GM23338 (cell line): ENCODE measurements around the gene BTN3A1.

Experiments
- CREB1 ChIP-seq: fragments of 250-450 bp; sonication (Bioruptor Pico); IDR thresholded peaks from 2 replicates; pipeline ENCODE4 v1.5.0; 2020; ENCODE audit warnings: low read depth, mild to moderate bottlenecking, moderate library complexity
- CTCF ChIP-seq, 2 experiments: fragments of 200-600 bp in 1 of 2; sonication (generic) in 1 of 2; conservative IDR thresholded peaks; 2 replicates each; pipeline versions ENCODE4 v1.5.1 to v1.6.1; 2016 to 2017; ENCODE audit warnings: antibody characterized with exemption in 2 of 2, low read depth in 2 of 2, mild to moderate bottlenecking in 2 of 2, moderate library complexity in 1 of 2
- EZH2 ChIP-seq: fragments of 200-600 bp; sonication (generic); IDR thresholded peaks from one replicate; pipeline ENCODE4 v1.8.0; 2017; ENCODE audit warnings: antibody characterized with exemption, mild to moderate bottlenecking, low read depth; ENCODE audit not compliant: unreplicated experiment
- EZH2phosphoT487 ChIP-seq: fragments of 200-600 bp; sonication (generic); IDR thresholded peaks from one replicate; pipeline ENCODE4 v1.8.1; 2018; ENCODE audit warnings: antibody characterized with exemption; ENCODE audit not compliant: unreplicated experiment
- JUNB ChIP-seq: IDR thresholded peaks from one replicate; pipeline ENCODE4 v1.6.1; 2016; ENCODE audit warnings: antibody characterized with exemption; ENCODE audit not compliant: unreplicated experiment
- NANOG ChIP-seq: IDR thresholded peaks from 2 replicates; pipeline ENCODE4 v1.6.1; 2016; ENCODE audit warnings: antibody characterized with exemption, borderline replicate concordance
- POLR2AphosphoS5 ChIP-seq: IDR thresholded peaks from 2 replicates; pipeline ENCODE4 v1.6.1; 2016; ENCODE audit warnings: antibody characterized with exemption, low read depth
- STAT1 ChIP-seq: IDR thresholded peaks from one replicate; pipeline ENCODE4 v1.6.1; 2016; ENCODE audit warnings: antibody characterized with exemption; ENCODE audit not compliant: unreplicated experiment
- ZNF114 ChIP-seq: fragments of 250-450 bp; sonication (Bioruptor Pico); IDR thresholded peaks from 2 replicates; pipeline ENCODE4 v1.5.0; 2020; ENCODE audit warnings: mild to moderate bottlenecking, moderate library complexity
- ZNF331 ChIP-seq: fragments of 250-450 bp; sonication (Bioruptor Pico); IDR thresholded peaks from 2 replicates; pipeline ENCODE4 v1.5.0; 2020; ENCODE audit warnings: low read depth, mild to moderate bottlenecking, moderate library complexity
- ZNF462 ChIP-seq: fragments of 250-450 bp; sonication (Bioruptor Pico); IDR thresholded peaks from 2 replicates; pipeline ENCODE4 v1.5.0; 2020; ENCODE audit warnings: mild to moderate bottlenecking, moderate library complexity
- TF ChIP-seq, protein P1 (sequence below): IDR thresholded peaks from one replicate; pipeline ENCODE4 v1.6.1; 2018; ENCODE audit warnings: antibody characterized with exemption; ENCODE audit not compliant: unreplicated experiment

GRCh38 chr6:26404546-26404945 lies 2.5 kb downstream of the BTN3A1 start:
- TF ChIP-seq CTCF (conservative IDR thresholded peaks at IDR 0.05; ENCODE audit: low read depth in 2 of 2) (no peak), POLR2AphosphoS5 (no peak), EZH2phosphoT487 (no peak), EZH2 (no peak), JUNB (no peak), ZNF331 (no peak), STAT1 (no peak), ZNF114 (CRISPR knock-in tag) (no peak), CREB1 (CRISPR knock-in tag) (no peak), ZNF462 (no peak), NANOG (no peak)
- TF ChIP-seq, protein P1, sequence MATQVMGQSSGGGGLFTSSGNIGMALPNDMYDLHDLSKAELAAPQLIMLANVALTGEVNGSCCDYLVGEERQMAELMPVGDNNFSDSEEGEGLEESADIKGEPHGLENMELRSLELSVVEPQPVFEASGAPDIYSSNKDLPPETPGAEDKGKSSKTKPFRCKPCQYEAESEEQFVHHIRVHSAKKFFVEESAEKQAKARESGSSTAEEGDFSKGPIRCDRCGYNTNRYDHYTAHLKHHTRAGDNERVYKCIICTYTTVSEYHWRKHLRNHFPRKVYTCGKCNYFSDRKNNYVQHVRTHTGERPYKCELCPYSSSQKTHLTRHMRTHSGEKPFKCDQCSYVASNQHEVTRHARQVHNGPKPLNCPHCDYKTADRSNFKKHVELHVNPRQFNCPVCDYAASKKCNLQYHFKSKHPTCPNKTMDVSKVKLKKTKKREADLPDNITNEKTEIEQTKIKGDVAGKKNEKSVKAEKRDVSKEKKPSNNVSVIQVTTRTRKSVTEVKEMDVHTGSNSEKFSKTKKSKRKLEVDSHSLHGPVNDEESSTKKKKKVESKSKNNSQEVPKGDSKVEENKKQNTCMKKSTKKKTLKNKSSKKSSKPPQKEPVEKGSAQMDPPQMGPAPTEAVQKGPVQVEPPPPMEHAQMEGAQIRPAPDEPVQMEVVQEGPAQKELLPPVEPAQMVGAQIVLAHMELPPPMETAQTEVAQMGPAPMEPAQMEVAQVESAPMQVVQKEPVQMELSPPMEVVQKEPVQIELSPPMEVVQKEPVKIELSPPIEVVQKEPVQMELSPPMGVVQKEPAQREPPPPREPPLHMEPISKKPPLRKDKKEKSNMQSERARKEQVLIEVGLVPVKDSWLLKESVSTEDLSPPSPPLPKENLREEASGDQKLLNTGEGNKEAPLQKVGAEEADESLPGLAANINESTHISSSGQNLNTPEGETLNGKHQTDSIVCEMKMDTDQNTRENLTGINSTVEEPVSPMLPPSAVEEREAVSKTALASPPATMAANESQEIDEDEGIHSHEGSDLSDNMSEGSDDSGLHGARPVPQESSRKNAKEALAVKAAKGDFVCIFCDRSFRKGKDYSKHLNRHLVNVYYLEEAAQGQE = no peak
